Karpas-422 (cell line): Measurements from ENCODE around the gene TBC1D17. TPM values are rescaled to one million over a fixed set of nuclear protein-coding genes. Genes with fewer than 3 reads are reported as not detected.

Source experiments
- DNase-seq: peaks from one replicate; pipeline ENCODE4 v3.0.0-alpha.2; 2015
- H2AFZ ChIP-seq: fragments of 200-600 bp; sonication (generic); 2 replicates; pipeline ENCODE4 v1.6.1; 2014; ENCODE audit warnings: antibody characterized with exemption, low read length, mixed read lengths
- H3K27ac ChIP-seq: fragments of 200-600 bp; sonication (generic); 2 replicates; pipeline ENCODE4 v1.5.1; 2014; ENCODE audit warnings: mild to moderate bottlenecking, low read length, moderate library complexity
- H3K27me3 ChIP-seq: fragments of 200-600 bp; sonication (generic); 2 replicates; pipeline ENCODE4 v1.6.1; 2014; ENCODE audit warnings: low read length, mixed read lengths
- H3K36me3 ChIP-seq: fragments of 200-600 bp; sonication (generic); 2 replicates; pipeline ENCODE4 v1.6.1; 2014; ENCODE audit warnings: low read length, mixed read lengths; ENCODE audit not compliant: insufficient read depth
- H3K4me1 ChIP-seq: fragments of 200-600 bp; sonication (generic); 2 replicates; pipeline ENCODE4 v1.6.1; 2014; ENCODE audit warnings: mild to moderate bottlenecking, low read length, mixed read lengths
- H3K4me2 ChIP-seq: fragments of 200-600 bp; sonication (generic); 2 replicates; pipeline ENCODE4 v1.6.1; 2014; ENCODE audit warnings: low read length, low read depth, mild to moderate bottlenecking; ENCODE audit not compliant: poor library complexity, severe bottlenecking
- H3K4me3 ChIP-seq: fragments of 200-600 bp; sonication (generic); 2 replicates; pipeline ENCODE4 v1.5.1; 2014; ENCODE audit warnings: mild to moderate bottlenecking, antibody characterized with exemption, low read length, mixed read lengths
- H3K79me2 ChIP-seq: fragments of 200-600 bp; sonication (generic); 2 replicates; pipeline ENCODE4 v1.6.1; 2014; ENCODE audit warnings: mild to moderate bottlenecking, low read length, mixed read lengths
- H3K9ac ChIP-seq: fragments of 200-600 bp; sonication (generic); 2 replicates; pipeline ENCODE4 v1.6.0; 2014; ENCODE audit warnings: low read length
- H3K9me2 ChIP-seq: fragments of 200-600 bp; sonication (generic), shearing (Covaris generic); replicated peaks from 2 replicates; pipeline ENCODE4 v1.6.0; 2014; ENCODE audit warnings: mild to moderate bottlenecking, low read length, moderate library complexity; ENCODE audit not compliant: insufficient read depth
- H3K9me3 ChIP-seq: fragments of 300-700, 200-600 bp; sonication (generic); 2 replicates; pipeline ENCODE4 v1.6.1; 2014; ENCODE audit warnings: low read length, mixed read lengths
- H4K20me1 ChIP-seq: fragments of 200-600 bp; sonication (generic); 2 replicates; pipeline ENCODE4 v1.6.1; 2014; ENCODE audit warnings: mild to moderate bottlenecking, antibody characterized with exemption, low read length, low read depth; ENCODE audit not compliant: insufficient read depth
- total RNA-seq: library from RNA; depleted of rRNA; stranded (reverse); fragments of >200 nt; shearing (Covaris generic); gene quantifications from 2 replicates; pipeline ENCODE4 v1.2.3, GENCODE V29; 2014; ENCODE audit warnings: low replicate concordance

Gene TBC1D17
- total RNA-seq, 1 experiment from 2014 or later, result 13.6 TPM

DNA sequence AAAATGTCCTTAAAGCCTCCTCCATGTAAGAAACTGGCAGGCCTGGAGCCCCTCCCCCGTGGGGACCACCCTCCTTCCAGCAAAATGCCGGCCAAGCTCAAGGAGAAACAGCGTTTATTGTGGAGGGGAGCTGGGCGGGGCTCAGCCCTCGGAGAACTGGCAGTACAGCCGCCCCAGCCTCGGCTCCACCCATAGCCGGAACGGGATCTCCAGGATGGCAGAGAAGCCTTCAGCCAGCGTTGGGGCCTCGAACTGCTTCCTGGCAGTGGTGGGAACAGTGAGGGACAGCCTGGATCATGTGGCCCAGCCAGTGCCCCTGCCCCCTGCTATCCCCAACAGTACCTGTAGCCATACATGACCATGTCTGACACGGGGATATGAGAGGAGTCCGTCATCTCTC lies 16.4 kb upstream of the TBC1D17 start:
- Histone ChIP-seq H3K4me1 (peaks cover 11% of the 10 kb centered on the region), H3K9ac (no peak overlapping the region), H2AFZ (no peak overlapping the region), H3K79me2 (peaks cover 22% of the 10 kb centered on the region), H3K27me3 (no peaks in the 10 kb centered on the region), H3K4me2 (no peak overlapping the region), H3K27ac (no peak overlapping the region), H4K20me1 (peaks cover 34% of the 10 kb centered on the region), H3K4me3 (no peak overlapping the region), H3K9me3 (no peaks in the 10 kb centered on the region), H3K36me3 (peaks cover 48% of the 10 kb centered on the region), H3K9me2 (no peaks in the 10 kb centered on the region)
- DNase-seq, result no peak

DNA sequence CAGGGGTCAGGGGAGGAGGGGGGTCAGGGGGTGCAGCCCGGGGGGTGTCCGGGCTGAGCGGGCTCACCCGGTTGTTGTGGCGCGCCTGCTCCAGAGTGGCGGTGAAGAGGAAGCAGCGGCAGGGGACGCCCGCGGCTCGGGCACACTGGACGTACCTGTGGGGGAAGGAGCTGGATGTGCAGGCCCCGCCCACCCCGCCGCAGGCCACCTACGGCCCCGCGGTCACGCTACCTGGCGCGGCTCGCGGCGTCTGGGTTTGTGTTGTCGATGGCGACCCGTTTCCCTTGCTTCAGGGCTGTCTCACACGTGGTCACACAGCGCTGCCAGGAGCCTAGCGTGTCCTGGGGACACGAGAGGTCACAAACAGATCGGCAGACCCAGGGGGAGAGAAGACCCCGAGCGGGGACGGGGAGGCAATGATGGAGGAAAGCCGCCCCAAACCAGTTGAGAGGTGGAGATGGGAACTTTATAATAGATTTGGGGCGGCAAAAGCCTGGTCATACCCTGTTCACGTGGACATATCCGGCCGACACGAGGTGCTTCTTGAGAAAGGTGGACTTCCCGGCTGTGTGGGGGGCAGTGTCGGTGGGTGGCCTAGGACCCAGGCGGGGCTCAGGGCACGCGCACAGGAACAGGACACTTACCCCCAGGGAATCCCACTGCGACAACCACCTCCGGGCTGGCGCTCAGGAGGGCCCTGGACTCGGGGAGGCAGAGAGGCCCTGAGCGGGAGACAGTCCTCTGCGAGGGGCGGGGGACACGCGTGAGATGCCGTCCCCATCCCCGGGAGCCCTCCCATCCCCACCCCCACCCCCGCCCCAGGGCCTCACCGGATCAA lies 15.7 kb upstream of the TBC1D17 start:
- no peak overlapping the region for H3K4me2 ChIP-seq
- peaks cover 35% of the 10 kb centered on the region for H4K20me1 ChIP-seq
- no peak overlapping the region for H2AFZ ChIP-seq
- no peak for DNase-seq
- no peak overlapping the region for H3K9ac ChIP-seq
- peaks cover 29% of the 10 kb centered on the region for H3K79me2 ChIP-seq
- peaks cover 16% of the 10 kb centered on the region for H3K4me1 ChIP-seq
- peaks cover 43% of the 10 kb centered on the region for H3K36me3 ChIP-seq
- H3K9me2 ChIP-seq, result no peaks in the 10 kb centered on the region
- H3K27me3 ChIP-seq, result no peaks in the 10 kb centered on the region
- no peak overlapping the region for H3K27ac ChIP-seq
- no peak overlapping the region for H3K4me3 ChIP-seq
- H3K9me3 ChIP-seq, result no peaks in the 10 kb centered on the region

GRCh38 chr19:49862391-49863253 lies 14.9 kb upstream of the TBC1D17 start:
- Histone ChIP-seq H3K4me3 (no peak overlapping the region), H3K79me2 (peaks cover 31% of the 10 kb centered on the region), H3K4me2 (no peak overlapping the region), H3K36me3 (peaks cover 35% of the 10 kb centered on the region), H3K4me1 (peaks cover 18% of the 10 kb centered on the region), H4K20me1 (peaks cover 35% of the 10 kb centered on the region), H2AFZ (no peak overlapping the region), H3K27ac (no peak overlapping the region), H3K9ac (no peak overlapping the region), H3K27me3 (no peaks in the 10 kb centered on the region), H3K9me2 (no peaks in the 10 kb centered on the region), H3K9me3 (no peaks in the 10 kb centered on the region)
- DNase-seq, result peak; percentile 67

DNA sequence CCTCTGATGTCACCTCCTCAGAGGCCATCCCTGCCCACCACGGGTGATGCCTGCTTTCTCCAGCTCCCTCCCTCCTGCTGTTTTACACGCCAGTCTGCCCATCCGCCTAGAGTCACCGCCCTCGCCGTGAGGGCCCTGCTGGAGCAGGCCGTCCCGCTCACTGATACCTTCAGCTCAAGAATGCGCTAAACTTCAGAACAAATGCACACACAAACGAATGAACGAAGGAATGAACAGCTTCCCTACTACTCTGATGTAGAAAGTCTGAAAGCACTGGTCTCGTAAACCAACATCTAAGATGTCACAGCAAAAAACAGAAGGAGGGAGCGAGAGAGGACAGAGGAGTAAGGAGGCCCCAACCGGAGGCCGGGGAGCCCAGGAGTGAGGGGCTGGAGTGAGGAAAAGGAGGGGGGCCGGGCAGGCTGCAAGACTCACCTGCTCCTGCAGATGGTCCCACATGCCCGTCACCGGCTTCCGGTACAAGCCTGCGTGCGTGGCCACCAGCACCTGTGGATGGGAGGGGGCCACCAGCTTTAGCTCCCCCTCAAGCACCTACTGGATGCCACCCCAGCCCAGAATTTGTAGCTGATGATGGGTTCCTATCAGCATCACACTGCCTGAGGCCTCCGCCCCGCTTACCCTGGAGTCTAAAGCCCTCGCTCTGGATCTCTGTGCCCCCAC lies 14.1 kb upstream of the TBC1D17 start:
- Histone ChIP-seq H3K4me1 (peaks cover 25% of the 10 kb centered on the region), H3K9me2 (no peaks in the 10 kb centered on the region), H3K4me3 (no peak overlapping the region), H3K4me2 (no peak overlapping the region), H3K9ac (no peak overlapping the region), H2AFZ (no peak overlapping the region), H3K36me3 (peaks cover 28% of the 10 kb centered on the region), H3K27me3 (no peaks in the 10 kb centered on the region), H3K9me3 (no peaks in the 10 kb centered on the region), H3K27ac (no peak overlapping the region), H3K79me2 (peaks cover 31% of the 10 kb centered on the region), H4K20me1 (peaks cover 35% of the 10 kb centered on the region)
- DNase-seq, result no peak

DNA sequence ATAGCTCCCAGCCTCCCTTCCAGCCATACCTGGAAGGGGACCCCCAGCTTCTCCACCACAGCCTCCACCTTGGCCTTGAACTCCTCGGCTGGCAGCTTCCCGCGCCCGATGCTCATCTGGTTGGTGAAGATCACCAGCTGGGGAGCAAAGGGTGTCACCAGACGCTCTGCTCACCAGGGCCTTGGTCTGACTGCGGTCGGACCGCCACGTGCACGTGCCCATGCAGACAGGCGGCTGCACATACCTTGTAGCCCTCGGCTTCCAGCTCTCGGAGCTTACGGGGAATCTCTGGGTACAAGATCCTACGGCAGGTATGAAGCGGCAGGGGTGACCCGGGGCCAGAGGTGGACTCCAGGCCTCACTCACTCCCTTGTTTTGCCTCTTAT lies 13.6 kb upstream of the TBC1D17 start:
- H3K36me3 ChIP-seq, result peaks cover 22% of the 10 kb centered on the region
- H3K4me2 ChIP-seq, result no peak overlapping the region
- H3K4me3 ChIP-seq, result no peak overlapping the region
- no peak overlapping the region for H2AFZ ChIP-seq
- peaks cover 30% of the 10 kb centered on the region for H3K4me1 ChIP-seq
- H3K9me3 ChIP-seq, result no peaks in the 10 kb centered on the region
- peaks cover 35% of the 10 kb centered on the region for H4K20me1 ChIP-seq
- DNase-seq, result no peak
- H3K9ac ChIP-seq, result no peak overlapping the region
- H3K79me2 ChIP-seq, result peaks cover 31% of the 10 kb centered on the region
- no peaks in the 10 kb centered on the region for H3K27me3 ChIP-seq
- H3K9me2 ChIP-seq, result no peaks in the 10 kb centered on the region
- no peak overlapping the region for H3K27ac ChIP-seq

GRCh38 chr19:49864890-49865289 lies 12.6 kb upstream of the TBC1D17 start:
- Histone ChIP-seq H3K4me2 (no peak overlapping the region), H3K9ac (no peak overlapping the region), H3K4me1 (peaks cover 36% of the 10 kb centered on the region)

DNA sequence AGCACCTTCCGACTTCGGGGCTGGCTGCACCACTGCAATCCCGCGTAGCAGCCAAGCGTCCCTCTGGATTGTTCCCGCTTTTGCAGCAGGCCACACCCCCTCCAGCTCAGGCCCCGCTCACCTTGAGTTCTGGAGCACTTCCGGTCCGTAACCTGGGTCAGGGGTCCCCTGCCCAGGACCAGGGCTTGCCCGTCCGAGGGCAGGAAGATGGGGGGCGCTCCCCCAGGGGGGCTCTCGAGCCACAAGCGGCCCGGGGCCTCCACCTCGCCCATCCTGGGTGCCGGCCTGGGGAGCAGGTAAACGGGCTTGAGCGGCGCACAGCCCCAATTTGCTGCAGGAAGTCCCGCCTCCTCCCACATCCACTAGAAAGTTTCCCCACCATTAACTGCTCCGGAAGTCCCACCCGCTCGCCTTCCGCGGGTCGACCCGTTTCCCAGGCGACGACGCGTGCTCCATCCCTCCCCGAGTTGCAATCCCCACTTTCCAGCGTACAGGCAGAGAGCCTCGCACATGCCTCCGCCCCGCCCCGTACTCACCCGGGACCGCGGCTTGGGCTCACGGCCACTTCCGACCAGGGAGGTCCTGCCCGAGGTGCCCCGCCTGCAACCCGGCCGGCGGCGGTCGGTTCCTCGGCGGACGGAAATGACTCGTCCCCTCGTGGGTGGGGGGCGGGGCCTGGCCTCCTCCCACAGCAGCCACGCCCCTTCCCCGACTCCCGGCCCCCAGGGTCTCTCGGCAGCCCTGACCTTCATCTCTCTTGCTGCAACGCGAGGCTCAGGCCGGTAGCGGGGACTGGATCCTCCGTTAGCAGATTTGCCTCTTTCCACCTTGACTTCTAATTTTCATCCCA lies 10.3 kb upstream of the TBC1D17 start, which contains the start of gene PNKP:
Gene PNKP, minus strand, starts transcription at position 644 of the 850 bp plus-strand sequence. Its CDS starts 372 bp downstream, at position 272.
- H3K9me3 ChIP-seq, result no peaks in the 10 kb centered on the region
- peak within 1 kb of the TSS; percentile 60; the same call in 1 of the 2 replicates for H2AFZ ChIP-seq
- H3K27me3 ChIP-seq, result no peaks in the 10 kb centered on the region
- no peaks in the 10 kb centered on the region for H3K9me2 ChIP-seq
- H4K20me1 ChIP-seq, result peaks cover 29% of the 10 kb centered on the region
- H3K4me3 ChIP-seq, result peak within 1 kb of the TSS; percentile 88
- H3K9ac ChIP-seq, result peak within 1 kb of the TSS; percentile 79
- H3K27ac ChIP-seq, result peak within 1 kb of the TSS; percentile 80
- peak within 1 kb of the TSS; percentile 90 for H3K4me2 ChIP-seq
- H3K36me3 ChIP-seq, result peaks cover 21% of the 10 kb centered on the region
- peaks cover 49% of the 10 kb centered on the region for H3K4me1 ChIP-seq
- peak; percentile 98 for DNase-seq
- H3K79me2 ChIP-seq, result peaks cover 31% of the 10 kb centered on the region

More at GRCh38 chr19:49864890-49865289, 12.6 kb upstream of the TBC1D17 start:
- Histone ChIP-seq H3K9me3 (no peaks in the 10 kb centered on the region), H3K27ac (no peak overlapping the region), H3K4me3 (no peak overlapping the region), H3K27me3 (no peaks in the 10 kb centered on the region), H3K9me2 (no peaks in the 10 kb centered on the region), H2AFZ (no peak overlapping the region), H4K20me1 (peaks cover 35% of the 10 kb centered on the region), H3K36me3 (peaks cover 21% of the 10 kb centered on the region), H3K79me2 (peaks cover 31% of the 10 kb centered on the region)
- no peak for DNase-seq
